OCI-LY1 (cell line): Measurements from ENCODE around the gene ZNF749.

Experiments
- EZH2 ChIP-seq: fragments of 200-600 bp; sonication (generic), shearing (Covaris generic); IDR thresholded peaks from 2 replicates; pipeline ENCODE4 v1.8.0; 2017; ENCODE audit warnings: borderline replicate concordance, mixed run types, mild to moderate bottlenecking, antibody characterized with exemption, low read length, moderate library complexity, mixed read lengths
- TF ChIP-seq, protein P1 (sequence below): fragments of 200-600 bp; sonication (generic), shearing (Covaris generic); IDR thresholded peaks from 2 replicates; pipeline ENCODE4 v1.5.1; 2017; ENCODE audit warnings: mild to moderate bottlenecking, antibody characterized with exemption, low read length, moderate library complexity, mixed read lengths

GRCh38 chr19:57477191-57478008 lies 42.3 kb downstream of the ZNF749 start, which contains the start of gene ZNF772:
- TF ChIP-seq, protein P1, sequence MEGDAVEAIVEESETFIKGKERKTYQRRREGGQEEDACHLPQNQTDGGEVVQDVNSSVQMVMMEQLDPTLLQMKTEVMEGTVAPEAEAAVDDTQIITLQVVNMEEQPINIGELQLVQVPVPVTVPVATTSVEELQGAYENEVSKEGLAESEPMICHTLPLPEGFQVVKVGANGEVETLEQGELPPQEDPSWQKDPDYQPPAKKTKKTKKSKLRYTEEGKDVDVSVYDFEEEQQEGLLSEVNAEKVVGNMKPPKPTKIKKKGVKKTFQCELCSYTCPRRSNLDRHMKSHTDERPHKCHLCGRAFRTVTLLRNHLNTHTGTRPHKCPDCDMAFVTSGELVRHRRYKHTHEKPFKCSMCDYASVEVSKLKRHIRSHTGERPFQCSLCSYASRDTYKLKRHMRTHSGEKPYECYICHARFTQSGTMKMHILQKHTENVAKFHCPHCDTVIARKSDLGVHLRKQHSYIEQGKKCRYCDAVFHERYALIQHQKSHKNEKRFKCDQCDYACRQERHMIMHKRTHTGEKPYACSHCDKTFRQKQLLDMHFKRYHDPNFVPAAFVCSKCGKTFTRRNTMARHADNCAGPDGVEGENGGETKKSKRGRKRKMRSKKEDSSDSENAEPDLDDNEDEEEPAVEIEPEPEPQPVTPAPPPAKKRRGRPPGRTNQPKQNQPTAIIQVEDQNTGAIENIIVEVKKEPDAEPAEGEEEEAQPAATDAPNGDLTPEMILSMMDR, result peak; percentile 18; the same call in 1 of the 2 replicates
- TF ChIP-seq EZH2, result no peak
